Measurements from ENCODE around the gene AKNA.
"Not testable (repeated sequence)": the region's sequence is repeated elsewhere in the genome, so short reads cannot be mapped to it uniquely, and the experiment has no call there.

Gene AKNA

DNA sequence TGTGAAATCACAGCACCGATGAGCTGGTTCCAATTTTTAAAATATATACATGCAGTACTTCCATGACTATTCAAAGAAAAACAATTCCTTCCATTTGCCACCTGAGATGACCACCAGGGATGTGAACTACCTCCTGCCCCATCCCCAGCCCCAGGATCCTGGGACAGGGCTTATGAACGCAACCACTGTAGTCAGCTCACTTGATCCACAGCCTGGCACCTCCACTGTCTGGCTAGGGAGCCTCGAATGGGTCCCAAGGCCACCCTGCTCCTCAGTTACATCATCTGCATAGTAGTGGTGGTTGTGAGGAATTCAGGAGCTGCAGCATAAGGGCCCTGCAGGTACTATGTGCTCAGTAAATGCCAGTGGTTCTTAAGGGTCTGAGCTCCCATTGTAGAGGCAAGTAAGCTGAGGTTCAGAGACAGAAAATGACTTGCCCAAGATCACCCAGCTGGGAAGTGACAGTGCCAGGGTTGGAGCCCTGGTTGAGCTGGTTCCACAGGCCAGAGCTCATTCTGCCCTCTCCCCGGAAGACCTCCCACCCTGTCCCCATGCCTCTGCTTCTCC, 55.2 kb downstream of the AKNA start:
- DNase-seq, result not testable (repeated sequence)

- DNase-seq, result not testable (repeated sequence)
These were observed 56.3 kb downstream of the AKNA start for GRCh38 chr9:114331229-114332195.

- DNase-seq, result no peak
These were observed 57.1 kb downstream of the AKNA start for GRCh38 chr9:114330636-114331035.

- not testable (repeated sequence) for DNase-seq
These were observed 58.2 kb downstream of the AKNA start, which contains the start of gene ORM2 for GRCh38 chr9:114329625-114330022. ORM2 (plus strand) TSS chr9:114329869; CDS start chr9:114329905, 36 bp downstream.

- DNase-seq, result not testable (repeated sequence)
These were observed 58.7 kb downstream of the AKNA start for GRCh38 chr9:114328937-114329624.

DNA sequence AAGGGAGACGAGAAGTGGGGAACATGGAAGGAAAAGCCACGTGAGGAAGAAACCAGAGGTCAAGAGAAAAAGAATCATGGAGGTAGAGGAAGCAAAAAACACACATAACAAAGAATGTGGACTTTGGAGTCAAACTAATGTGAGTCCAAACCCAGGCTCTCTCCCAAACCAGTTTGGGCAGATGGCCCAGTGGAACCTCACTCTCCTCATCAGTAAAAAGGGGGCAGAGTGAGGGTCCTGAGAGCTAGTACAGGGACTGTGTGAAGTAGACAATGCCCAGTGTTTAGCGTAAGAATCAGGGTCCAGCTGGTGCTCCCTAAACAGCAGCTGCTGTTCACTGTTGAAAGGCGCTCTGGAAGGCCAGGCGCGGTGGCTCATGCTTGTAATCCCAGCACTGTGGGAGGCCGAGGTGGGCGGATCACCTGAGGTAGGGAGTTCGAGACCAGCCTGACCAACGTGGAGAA, 59.4 kb downstream of the AKNA start:
- not testable (repeated sequence) for DNase-seq

- no peak for DNase-seq
These were observed 60.0 kb downstream of the AKNA start for GRCh38 chr9:114327749-114328148.

DNA sequence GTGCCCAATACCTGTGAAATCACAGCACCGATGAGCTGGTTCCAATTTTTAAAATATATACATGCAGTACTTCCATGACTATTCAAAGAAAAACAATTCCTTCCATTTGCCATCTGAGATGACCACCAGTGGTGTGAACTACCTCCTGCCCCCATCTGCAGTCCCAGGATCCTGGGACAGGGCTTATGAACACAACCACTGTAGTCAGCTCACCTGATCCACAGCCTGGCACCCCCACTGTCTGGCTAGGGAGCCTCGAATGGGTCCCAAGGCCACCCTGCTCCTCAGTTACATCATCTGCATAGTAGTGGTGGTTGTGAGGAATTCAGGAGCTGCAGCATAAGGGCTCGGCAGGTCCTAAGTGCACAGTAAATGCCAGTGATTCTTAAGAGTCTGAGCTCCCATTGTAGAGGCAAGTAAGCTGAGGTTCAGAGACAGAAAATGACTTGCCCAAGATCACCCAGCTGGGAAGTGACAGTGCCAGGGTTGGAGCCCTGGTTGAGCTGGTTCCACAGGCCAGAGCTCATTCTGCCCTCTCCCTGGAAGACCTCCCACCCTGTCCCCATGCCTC, 62.0 kb downstream of the AKNA start:
- not testable (repeated sequence) for DNase-seq

DNA sequence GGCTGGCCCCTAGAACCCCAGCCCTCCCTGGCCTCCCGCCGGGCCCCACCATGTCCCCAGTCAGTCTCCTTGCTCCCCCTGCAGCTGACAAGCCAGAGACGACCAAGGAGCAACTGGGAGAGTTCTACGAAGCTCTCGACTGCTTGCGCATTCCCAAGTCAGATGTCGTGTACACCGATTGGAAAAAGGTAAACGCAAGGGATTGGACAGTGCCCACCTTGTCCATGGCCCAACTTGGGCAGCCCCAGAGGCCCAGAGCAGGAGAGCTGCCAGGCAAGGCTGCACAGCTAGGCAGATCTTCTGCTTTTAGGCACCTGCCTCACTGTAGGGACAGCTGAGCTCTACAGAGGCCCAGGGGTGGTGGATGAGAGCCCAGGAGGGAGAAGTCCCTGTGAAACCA, 62.8 kb downstream of the AKNA start:
- not testable (repeated sequence) for DNase-seq

GRCh38 chr9:114324492-114324891, 63.3 kb downstream of the AKNA start:
- no peak for DNase-seq

DNA sequence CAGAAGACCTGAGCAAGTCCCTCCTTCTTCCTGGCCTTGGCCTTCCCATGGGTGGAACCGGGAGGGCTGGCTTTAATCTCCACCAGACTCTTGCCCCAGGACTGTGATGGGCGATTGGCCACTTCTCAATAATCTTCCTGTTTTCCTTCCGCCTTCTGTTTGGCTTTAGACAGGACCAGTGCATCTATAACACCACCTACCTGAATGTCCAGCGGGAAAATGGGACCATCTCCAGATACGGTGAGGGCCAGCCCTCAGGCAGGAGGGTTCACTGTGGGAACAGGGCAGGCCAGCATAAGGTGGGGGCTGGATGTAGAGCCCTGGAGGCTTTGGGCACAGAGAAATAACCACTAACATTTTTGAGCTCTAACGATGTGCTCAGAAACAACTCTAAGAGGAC, 63.9 kb downstream of the AKNA start:
- not testable (repeated sequence) for DNase-seq

DNA sequence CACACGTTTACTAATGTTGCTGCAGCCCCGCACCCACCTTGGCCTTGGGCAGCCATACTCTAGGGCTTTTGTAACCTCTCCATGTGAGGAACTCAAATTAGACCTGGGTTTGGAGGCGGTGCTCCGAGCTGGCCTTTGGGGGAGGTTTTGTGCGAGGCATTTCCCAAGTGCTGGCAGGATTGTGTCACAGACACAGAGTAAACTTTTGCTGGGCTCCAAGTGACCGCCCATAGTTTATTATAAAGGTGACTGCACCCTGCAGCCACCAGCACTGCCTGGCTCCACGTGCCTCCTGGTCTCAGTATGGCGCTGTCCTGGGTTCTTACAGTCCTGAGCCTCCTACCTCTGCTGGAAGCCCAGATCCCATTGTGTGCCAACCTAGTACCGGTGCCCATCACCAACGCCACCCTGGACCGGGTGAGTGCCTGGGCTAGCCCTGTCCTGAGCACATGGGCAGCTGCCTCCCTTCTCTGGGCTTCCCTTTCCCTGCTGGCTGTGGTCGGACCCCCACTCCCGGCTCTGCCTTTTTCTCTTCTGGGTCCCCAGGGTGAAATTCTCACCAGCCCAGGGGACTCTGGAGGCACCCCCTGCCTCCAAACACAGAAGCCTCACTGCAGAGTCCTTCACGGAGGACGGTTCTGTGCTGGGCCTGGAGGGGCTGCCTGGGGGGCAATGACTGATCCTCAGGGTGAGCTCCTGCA, 64.8 kb downstream of the AKNA start, which contains the start of gene ORM1:
Gene ORM1, plus strand, starts transcription at position 268 of the 701 bp plus-strand sequence. Its CDS starts 36 bp downstream, at position 304.
- not testable (repeated sequence) for DNase-seq

DNA sequence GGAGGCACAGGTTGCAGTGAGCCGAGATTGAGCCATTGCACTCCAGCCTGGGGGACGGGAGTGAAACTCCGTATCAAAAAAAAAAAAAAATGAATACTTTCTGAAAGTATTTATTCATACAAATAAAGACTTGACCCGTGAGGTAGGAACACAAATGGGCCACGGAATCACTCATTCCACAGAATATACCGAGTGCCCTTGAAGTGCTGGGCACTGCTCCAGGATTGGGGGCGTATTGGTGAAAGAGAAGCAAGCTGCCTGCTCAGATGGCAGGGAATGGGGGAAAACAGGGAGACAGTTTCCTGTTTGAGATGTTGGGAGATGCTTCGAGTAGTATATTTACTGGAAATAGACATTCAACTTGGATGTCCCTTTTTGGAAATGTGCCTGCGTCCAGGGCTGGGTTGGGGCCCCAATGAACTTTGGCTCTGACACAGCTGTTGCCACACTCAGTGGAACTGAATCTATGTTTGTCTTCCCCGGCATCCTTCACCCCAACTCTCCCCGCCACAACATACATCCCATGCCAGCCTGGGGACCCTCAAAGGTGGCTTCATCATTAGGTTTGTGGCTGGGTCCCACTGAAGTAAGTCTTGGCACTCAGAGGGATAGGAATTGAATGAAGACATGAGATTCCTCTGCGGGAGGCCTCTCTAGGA, 65.5 kb downstream of the AKNA start:
- DNase-seq, result not testable (repeated sequence)

- DNase-seq, result no peak
These were observed 66.0 kb downstream of the AKNA start for GRCh38 chr9:114321759-114322158.

DNA sequence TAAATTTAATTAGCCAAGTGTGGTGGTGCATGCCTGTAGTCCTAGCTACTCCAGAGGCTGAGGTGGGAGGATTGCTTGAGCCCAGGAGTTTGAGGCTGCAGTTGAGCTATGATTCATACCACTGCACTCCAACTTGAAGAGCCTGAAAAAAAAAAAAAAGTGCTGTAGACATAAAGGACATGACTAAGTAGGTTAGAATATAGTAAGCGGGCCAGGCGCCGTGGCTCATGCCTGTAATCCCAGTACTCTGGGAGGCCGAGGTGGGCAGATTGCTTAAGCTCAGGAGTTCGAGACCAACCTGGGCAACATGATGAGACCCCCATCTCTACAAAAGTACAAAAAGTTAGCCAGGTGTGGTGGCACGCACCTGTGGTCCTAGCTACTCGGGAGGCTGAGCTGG, 67.1 kb downstream of the AKNA start:
- DNase-seq, result not testable (repeated sequence)

- DNase-seq, result no peak
These were observed 68.6 kb downstream of the AKNA start for GRCh38 chr9:114319147-114319546.

DNA sequence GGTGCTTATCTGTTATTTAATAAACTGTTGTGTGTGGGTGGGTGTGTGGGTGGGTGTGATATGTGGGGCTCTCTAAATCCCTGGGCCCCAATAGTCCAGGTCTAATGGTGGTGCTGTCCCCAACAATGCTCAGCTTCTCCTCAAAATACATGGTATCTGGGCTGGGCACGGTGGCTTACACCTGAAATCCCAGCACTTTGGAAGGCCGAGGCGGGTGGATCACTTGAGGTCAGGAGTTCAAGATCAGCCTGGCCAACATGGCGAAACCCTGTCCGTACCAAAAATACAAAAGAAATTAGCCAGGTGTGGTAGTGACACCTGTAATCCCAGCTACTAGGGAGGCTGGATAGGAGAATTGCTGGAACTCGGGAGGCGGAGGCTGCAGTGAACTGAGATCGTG, 69.4 kb downstream of the AKNA start:
- no peak for DNase-seq

DNA sequence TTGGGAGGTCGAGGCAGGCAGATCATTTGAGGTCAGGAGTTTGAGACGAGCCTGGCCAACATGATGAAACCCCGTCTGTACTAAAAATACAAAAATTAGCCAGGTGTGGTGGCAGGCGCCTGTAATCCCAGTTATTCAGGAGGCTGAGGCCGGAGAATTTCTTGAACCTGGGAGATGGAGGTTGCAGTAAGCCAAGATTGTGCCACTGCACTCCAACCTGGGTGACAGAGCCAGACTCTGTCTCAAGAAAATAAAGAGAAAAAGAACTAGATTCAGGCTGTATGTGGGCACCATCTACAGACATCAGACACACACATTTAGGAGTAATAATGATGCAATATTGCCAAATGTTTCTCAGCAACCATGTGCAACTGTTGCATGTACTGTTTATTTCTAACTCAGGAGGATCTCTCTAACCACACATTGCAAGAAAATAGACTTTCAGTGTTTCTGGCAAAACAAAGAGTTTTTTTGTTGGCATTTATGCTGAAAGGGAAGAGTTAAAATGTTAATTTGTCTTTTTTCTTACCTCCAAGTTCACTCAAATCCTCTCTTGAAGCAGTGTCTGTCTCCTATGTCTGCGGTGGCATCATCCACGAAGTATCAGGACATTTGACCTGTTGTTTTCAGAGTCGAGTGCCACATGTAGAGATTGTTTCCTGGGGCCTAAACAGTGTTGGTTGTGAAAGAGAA, 70.0 kb downstream of the AKNA start:
- no peak for DNase-seq

- no peak for DNase-seq
These were observed 71.1 kb downstream of the AKNA start for GRCh38 chr9:114316605-114317230.

GRCh38 chr9:114315723-114316363, 71.9 kb downstream of the AKNA start:
- DNase-seq, result no peak

All from NCI-H1417 treated with DMSO at 0.1 percent for 48 hours (cell line).